COLO668 (cell line): ENCODE results near the gene ACTN2.

ENCODE experiments used
- DNase-seq: peaks from one replicate; lab custom pipeline; 2025; ENCODE audit not compliant: unreplicated experiment; lab: John Stamatoyannopoulos, UW

The ACTN2 gene

GRCh38 chr1:236812334-236813030, 126.2 kb downstream of the ACTN2 start:
- DNase-seq: no peak
